Heart right ventricle (tissue), 16 donors: ENCODE data around the gene PCBP3. TPM values are rescaled to one million over a fixed set of nuclear protein-coding genes. Genes with fewer than 3 reads are reported as not detected.
"Not testable (repeated sequence)": the region's sequence is repeated elsewhere in the genome, so short reads cannot be mapped to it uniquely, and the experiment has no call there.

ENCODE experiments used
- ATAC-seq, 8 donors: fragments of 200-7000 bp; cut with Tn5 transposase; one replicate each; pipeline ENCODE4 v1.9.1; 2020; ENCODE audit warnings: mild to moderate bottlenecking in 8 of 8, moderate library complexity in 8 of 8, moderate number of reproducible peaks in 1 of 8
- DNase-seq, 2 donors: peaks; one replicate each; pipeline ENCODE4 v3.0.0-alpha.2; 2020
- H3K27ac ChIP-seq, 10 donors: fragments of 200-600 bp; sonication (generic) in 2 of 10; one replicate each; pipeline versions ENCODE4 v1.5.0 to v1.8.0; 2020 to 2022; ENCODE audit warnings: mild to moderate bottlenecking in 3 of 10
- H3K27me3 ChIP-seq, 7 donors: fragments of 200-600 bp; one replicate each; pipeline ENCODE4 v1.8.0; 2021 to 2022; ENCODE audit warnings: mild to moderate bottlenecking in 2 of 7
- H3K36me3 ChIP-seq, 9 donors: fragments of 200-600 bp; sonication (generic) in 1 of 9; one replicate each; pipeline versions ENCODE4 v1.5.0 to v1.8.0; 2020 to 2022; ENCODE audit warnings: mild to moderate bottlenecking in 2 of 9
- H3K4me1 ChIP-seq, 9 donors: fragments of 200-600 bp; sonication (generic) in 1 of 9; one replicate each; pipeline versions ENCODE4 v1.5.0 to v1.8.0; 2020 to 2022; ENCODE audit warnings: mild to moderate bottlenecking in 4 of 9
- H3K4me3 ChIP-seq, 10 donors: fragments of 200-600 bp; sonication (generic) in 2 of 10; one replicate each; pipeline versions ENCODE4 v1.5.0 to v1.8.0; 2020 to 2022; ENCODE audit warnings: mild to moderate bottlenecking in 7 of 10, moderate library complexity in 2 of 10
- H3K9me3 ChIP-seq, 11 donors: fragments of 200-600 bp in 10 of 11; sonication (generic) in 2 of 11; one replicate each; pipeline versions ENCODE4 v1.5.0 to v1.8.0; 2013 to 2022; ENCODE audit warnings: mild to moderate bottlenecking in 2 of 11, control low read depth in 1 of 11, moderate library complexity in 1 of 11
- CTCF ChIP-seq, 9 donors: fragments of 200-600 bp; sonication (generic) in 2 of 9; IDR thresholded peaks; one replicate each; pipeline versions ENCODE4 v1.5.0 to v1.8.0; 2021 to 2022; ENCODE audit warnings: antibody characterized with exemption in 9 of 9, mild to moderate bottlenecking in 5 of 9, moderate library complexity in 1 of 9
- WGBS, 2 donors: extraction: QIAGEN DNeasy Blood & Tissue Kit; methylation state at CpG; one replicate each; pipeline ENCODE4 v1.1.7; 2013; ENCODE audit warnings: inconsistent platforms in 1 of 2; 5-methylcytosine and 5-hydroxymethylcytosine counted together
- intact Hi-C, 10 donors: fragments of 100-400 bp; cut with DNase I; formaldehyde crosslinking; loops; one replicate each; pipeline versions ENCODE4 v1.11.1 to v1.14.2; 2022
- polyA plus RNA-seq, 2 donors: library from polyadenylated mRNA; stranded (reverse); fragments of 200-250 nt; gene quantifications; one replicate each; pipeline ENCODE4 v1.2.3, GENCODE V29; 2013
- total RNA-seq, 10 donors: library from RNA; stranded (reverse); fragmentation: NEBNext Ultra II Directional in 3 of 10; extraction: Animal tissue kit (Norgen Biotek cat#: 25700) in 3 of 10; gene quantifications; one replicate each; pipeline versions ENCODE4 v1.2.1 to v1.2.4, GENCODE V29; 2021 to 2023
- donor health status: Arrhythmogenic right ventricular cardiomyopathy.
- donor health status: ischemic (EF 13 %, LVEDD 7.1; RV severe dilation, severe dysfunction).
- donor health status: healthy with polysubstance abuse.
- donor health status: DM: no; HTN: yes; CAD: no.
- donor health status: DM: no; HTN: no; CAD: no.
- donor health status: ischemic (EF 25% LVEDD 6.9; RV normal size, moderate dysfunction).
- donor health status: ischemic (EF 25% LVEDD 5.7; RV mildly dilated, moderate dysfunction).
- donor health status: healthy.
- donor health status: DM: yes; HTN: yes; CAD: no.
- donor health status: Ischemic cardiomyopathy.
- donor health status: ischemic (EF 35%, LVEDD 5.7; RV mildly dilated, moderate dysfunction).
- donor health status: nonischemic (EF 11% LVEDD 7.7; RV severe dilation, severe dysfunction).
- donor health status: DM: yes; HTN: yes; CAD: no.
- donor health status: PGD.
- donor health status: ischemic (EF 29% LVEDD 5.4; RV normal size, mild dysfunction).
- donor health status: nonischemic (EF 23%, LVEDD 6.1; RV moderate dilation, normal function).

The PCBP3 gene
- total and polyA plus RNA-seq, 12 donors: 0.25 to 11.3 (median 1.2) TPM

DNA sequence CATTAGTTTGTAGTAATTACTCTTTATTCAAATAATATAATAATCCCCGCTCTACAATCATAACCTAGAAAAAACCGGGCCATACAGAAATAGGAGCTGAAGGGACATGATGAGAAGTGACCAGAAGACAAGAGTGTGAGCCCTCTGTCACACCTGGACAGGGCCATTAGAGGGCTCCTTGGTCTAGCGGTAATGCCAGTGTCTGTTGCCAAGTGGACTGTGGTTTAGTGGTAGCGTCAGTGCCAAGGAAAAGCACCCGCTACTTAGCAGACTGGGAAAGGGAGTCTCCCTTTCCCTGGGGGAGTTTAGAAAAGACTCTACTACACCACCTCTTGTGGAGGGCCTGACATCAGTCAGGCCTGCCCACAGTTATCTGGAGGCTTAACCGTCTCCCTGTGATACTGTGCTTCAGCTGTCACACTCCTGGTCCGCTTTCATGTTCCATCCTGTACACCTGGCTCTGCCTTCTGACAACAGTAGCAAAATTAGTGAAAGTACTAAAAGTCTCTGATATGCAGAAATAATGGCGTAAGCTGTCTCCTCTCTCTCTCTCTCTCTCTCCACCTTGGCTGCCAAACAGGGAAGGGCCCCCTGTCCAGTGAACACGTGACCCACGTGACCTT, 19.2 kb downstream of the PCBP3 start:
- H3K4me1 ChIP-seq, H3K4me3 ChIP-seq, H3K36me3 ChIP-seq, H3K27ac ChIP-seq, H3K27me3 ChIP-seq, intact Hi-C loops, DNase-seq, ATAC-seq: not testable (repeated sequence)
- WGBS, 2 donors: 88 to 93% methylated on average over 10 of the region's 10 CpGs
- H3K9me3 ChIP-seq: peaks cover 0 to 34% (median 12%) of the 10 kb centered on the region in 11 donors

DNA sequence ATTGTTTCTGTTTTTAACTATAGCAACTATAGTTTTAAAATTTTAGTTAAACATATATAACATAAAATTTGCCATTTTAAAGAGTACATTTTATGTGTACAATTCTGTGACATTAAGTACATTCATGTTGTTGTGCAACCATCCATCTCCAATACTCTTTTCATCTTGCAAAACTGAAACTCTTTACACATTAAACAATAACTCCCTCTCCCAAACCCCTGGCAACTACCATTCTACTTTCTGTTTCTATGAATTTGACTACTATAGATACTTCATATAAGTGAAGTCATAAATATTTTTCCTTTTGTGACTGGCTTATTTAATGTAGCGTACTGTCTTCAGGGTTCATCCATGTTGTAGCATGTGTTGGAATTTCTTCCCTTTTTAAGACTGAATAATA, 25.9 kb downstream of the PCBP3 start:
- Histone ChIP-seq H3K4me3 (no peak overlapping the region), H3K27me3 (peaks cover 0 to 3% (median 0%) of the 10 kb centered on the region in 7 donors), H3K9me3 (peaks cover 0 to 39% (median 15%) of the 10 kb centered on the region in 11 donors), H3K27ac (no peak overlapping the region), H3K36me3 (peaks cover 0 to 8% (median 0%) of the 10 kb centered on the region in 9 donors), H3K4me1 (no peaks in the 10 kb centered on the region)
- TF ChIP-seq CTCF (IDR thresholded peaks at IDR 0.05): no peak
- intact Hi-C loops: no loop called here
- DNase-seq (no peak), ATAC-seq (no peak)
- WGBS, 2 donors: 92 to 97% methylated on average over 1 of the region's 1 CpG

DNA sequence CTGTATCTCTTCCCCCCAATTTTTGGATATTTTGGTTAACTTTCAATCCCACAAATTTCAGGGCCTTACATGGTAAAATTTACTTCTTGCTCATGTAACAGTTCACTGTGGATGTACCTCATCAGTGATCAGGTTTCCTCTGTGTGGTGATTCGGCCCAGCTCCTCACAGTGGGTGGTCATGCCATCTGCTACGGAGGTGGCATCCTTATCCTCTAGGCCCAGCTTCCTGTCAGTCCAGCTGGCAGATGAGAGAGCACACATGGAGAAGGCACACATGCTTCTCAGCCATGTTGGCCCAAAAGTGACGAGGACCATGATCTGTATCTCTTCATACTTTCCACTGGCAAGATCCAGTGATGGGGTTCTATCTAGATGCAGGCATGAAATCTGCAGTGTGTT, 27.2 kb downstream of the PCBP3 start:
- Histone ChIP-seq H3K4me3 (no peak overlapping the region), H3K9me3 (peaks cover 0 to 33% (median 15%) of the 10 kb centered on the region in 11 donors), H3K27me3 (peaks cover 0 to 5% (median 0%) of the 10 kb centered on the region in 7 donors), H3K4me1 (no peaks in the 10 kb centered on the region), H3K36me3 (peaks cover 0 to 8% (median 0%) of the 10 kb centered on the region in 9 donors), H3K27ac (no peak overlapping the region)
- intact Hi-C loops: no loop called here
- no peak for DNase-seq
- no peak for TF ChIP-seq CTCF (IDR thresholded peaks at IDR 0.05)
- 62 to 68% methylated on average over 3 of the region's 3 CpGs for WGBS, 2 donors
- no peak for ATAC-seq

DNA sequence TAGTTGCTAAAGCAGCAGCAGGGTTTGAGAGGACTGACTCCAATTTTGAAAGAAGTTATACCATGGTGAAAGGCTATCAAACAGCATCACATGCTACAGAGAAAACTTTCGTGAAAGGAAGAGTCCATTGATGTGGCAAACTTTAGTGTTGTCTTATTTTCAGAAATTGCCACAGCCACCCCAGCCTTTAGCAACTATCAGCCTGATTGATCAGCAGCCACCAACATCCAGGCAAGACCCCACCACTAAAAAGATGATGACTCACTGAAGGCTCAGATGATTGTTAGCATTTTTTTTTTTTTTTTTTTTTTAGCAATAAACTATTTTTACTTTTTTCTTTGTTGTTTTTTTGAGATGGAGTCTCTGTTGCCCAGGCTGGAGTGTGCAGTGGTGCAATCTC, 35.3 kb downstream of the PCBP3 start:
- ATAC-seq, H3K27me3 ChIP-seq, H3K36me3 ChIP-seq, H3K9me3 ChIP-seq, H3K27ac ChIP-seq, DNase-seq, H3K4me1 ChIP-seq, intact Hi-C loops, H3K4me3 ChIP-seq: not testable (repeated sequence)
- 88 to 90% methylated on average over 1 of the region's 1 CpG for WGBS, 2 donors

DNA sequence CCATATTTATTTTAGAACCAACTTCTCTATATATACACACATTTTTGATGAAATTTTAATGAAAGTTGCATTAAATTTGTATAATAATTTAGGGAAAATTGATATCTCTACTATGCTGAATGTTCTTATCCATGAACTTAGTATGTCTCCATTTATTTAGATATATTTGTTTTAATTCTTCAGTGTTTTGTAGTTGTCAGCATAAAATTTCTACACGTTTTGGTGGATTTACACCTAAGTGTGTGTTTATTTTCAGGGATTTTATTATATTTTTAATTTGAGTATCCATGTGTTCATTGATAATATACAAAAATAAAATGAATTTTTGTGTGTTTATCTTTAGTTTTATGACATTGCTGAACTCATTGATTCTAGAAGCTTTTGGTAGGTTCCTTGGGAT, 36.7 kb downstream of the PCBP3 start:
- WGBS, 2 donors: 57 to 58% methylated on average over 1 of the region's 1 CpG
- Histone ChIP-seq H3K4me1 (no peaks in the 10 kb centered on the region), H3K27ac (no peak overlapping the region), H3K36me3 (no peaks in the 10 kb centered on the region), H3K4me3 (no peak overlapping the region), H3K9me3 (peaks cover 0 to 6% (median 0%) of the 10 kb centered on the region in 11 donors), H3K27me3 (peaks cover 0 to 4% (median 0%) of the 10 kb centered on the region in 7 donors)
- intact Hi-C loops: no loop called here
- ATAC-seq (no peak), DNase-seq (no peak)
- no peak for TF ChIP-seq CTCF (IDR thresholded peaks at IDR 0.05)
